Astrocyte (in vitro differentiated cells and primary cell): ENCODE measurements around the gene UBA52.

Experiments
- CTCF ChIP-seq: IDR thresholded peaks from 2 replicates; pipeline ENCODE4 v1.5.1; 2011; ENCODE audit warnings: low read depth, mild to moderate bottlenecking, inconsistent platforms, low read length, moderate library complexity; ENCODE audit not compliant: insufficient read depth
- EZH2 ChIP-seq: IDR thresholded peaks from 2 replicates; pipeline ENCODE4 v1.6.1; 2012; ENCODE audit warnings: mild to moderate bottlenecking, low read length, inconsistent platforms; ENCODE audit not compliant: insufficient read depth

- TF ChIP-seq CTCF (no peak), EZH2 (no peak)
Measured at GRCh38 chr19:18589380-18590272, 18.0 kb downstream of the UBA52 start.
